ENCODE data around the gene RRP8.
A peak's percentile ranks its signal among the peaks of the same experiment; 100 is the strongest.

The RRP8 gene

DNA sequence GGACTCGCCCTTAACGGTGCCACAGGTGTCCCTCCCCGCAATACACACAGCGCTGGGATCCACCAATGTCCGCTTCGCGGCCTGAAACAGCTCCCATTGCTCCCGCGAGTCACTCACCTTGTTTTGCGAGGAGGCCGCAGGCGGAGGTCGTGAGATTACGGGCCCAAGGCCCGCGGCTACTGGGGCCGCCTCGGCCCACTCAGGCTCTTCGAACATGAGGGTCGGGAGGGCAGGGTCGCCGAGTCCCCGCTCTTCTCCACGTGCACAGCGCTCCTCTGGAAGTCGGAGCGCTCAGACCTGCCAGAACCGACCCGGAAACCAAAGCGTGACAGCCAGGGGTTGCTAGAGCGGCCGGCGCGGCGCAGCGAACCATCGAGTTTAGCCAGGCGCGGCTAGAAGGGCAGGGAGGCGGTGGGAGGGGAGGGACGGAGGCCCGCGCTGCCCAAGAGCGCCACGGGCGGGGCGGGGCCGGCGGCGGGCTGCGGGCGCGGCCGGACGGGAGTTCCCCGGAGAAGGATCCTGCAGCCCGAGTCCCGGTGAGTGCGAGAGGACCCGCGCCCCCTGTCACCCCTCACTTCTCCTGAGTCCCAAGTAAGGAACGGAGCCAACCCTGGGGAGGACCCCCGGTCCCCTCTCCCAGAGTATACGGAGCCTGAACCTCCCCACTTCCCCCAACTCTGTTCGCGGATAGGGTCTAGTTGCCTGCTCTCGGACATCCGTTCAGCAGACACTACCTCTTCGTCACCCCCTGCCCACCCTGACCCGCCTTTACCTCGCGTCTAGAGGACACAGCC is at the start of gene RRP8, which contains the start of gene ILK:
RRP8 (minus strand) TSS at position 330 of the 794 bp plus-strand sequence; CDS start at position 216, 114 bp downstream.
ILK (plus strand) TSS at position 488 of the 794 bp plus-strand sequence. CDS start 498 bp downstream, outside the sequence.
- peak; percentile 84 for DNase-seq

DNA sequence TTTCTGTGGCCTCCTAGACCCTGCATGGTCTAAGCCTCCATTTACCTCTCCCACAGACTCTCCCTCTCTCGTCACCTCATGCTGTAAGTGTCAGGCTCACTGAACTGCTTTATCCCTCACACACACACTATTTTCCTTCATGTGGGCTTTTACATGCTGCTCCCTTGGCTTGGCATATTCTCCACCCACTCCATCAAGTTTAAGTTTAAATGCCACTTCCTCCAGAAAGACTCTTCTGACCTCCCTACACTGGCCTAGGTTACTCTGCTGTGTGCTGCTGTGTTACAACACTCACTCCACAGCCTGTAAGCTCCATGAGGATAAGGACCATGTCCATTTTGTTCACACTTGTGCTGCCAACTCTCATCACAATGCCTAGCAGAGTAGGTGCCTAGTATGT is 49.7 kb upstream of the RRP8 start:
- no peak for DNase-seq

DNA sequence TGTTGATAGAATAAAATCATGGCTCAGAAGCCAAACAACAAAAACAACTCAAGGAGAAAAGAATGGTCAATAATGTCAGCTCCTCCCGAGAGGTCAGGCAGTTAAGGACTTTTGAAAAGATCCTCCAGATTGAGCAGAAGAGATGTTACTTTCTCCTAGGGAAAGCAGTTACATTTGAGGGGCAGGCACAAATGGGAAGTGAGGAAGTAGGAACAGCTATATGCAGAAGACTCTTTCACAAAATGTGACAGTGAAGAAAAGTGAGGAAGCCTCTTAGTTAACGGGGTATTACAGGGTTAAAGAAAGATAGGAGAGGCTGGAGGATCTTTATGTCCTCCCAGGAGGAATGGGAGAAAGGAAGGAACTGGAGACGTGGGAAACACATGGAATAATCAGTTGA is 48.8 kb upstream of the RRP8 start:
- DNase-seq = no peak

DNA sequence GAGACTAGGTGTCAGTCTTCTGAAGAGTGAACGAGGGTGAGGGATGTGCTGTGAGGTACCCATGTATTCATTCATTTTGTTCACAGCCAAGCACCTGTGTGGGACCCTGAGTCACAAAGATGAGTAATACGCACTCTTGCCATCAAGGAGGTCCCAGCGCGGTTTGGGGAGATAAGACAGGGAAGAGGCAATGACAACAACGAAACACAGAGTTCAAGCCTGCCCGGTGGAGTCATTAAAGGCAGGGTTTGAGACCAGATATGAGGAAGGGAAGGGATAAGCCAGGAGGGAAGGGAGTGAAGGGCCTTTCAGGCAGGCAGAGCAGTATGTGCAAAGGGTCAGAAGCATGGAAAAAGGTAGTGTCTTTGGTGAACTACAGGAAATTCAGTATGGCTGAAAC is 47.6 kb upstream of the RRP8 start:
- no peak for DNase-seq

DNA sequence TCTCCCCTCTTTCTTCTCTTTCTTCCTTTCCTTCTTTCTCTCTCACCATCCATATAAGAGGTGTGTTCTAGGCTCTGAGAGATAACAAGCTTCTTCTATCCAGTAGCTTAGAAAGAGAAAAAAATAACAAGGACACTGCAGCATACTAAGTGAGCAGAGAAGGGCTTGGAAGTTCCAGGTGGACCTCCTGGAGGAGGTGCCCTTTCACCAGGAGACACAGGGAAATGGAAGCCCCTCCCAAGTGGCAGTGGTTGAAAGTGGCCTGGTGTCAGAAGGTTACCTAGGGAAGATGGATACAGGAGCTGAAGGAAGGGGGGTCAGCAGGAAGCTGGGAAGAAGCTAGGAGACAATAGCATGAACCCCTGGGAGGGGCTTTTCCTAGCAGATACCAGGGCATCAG is 46.7 kb upstream of the RRP8 start:
- DNase-seq = no peak

DNA sequence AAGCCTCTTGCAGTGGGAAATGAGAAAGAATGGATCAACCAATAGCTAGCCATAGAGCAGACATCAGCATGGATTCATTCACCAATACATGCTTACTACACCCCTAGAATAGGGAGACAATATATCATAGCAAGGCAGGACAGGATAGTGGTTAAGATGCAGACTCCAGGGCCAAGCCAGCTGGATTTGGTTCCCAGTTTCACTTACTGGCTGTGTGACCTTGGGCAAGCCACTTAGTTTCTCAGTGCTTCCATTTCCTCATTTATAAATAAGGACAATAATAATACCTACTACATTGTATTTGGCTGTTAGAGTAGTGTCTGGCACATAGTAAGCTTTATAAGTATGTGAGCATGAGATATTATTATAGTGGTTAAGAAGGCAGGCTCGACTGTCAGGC is 45.1 kb upstream of the RRP8 start:
- DNase-seq = no peak

DNA sequence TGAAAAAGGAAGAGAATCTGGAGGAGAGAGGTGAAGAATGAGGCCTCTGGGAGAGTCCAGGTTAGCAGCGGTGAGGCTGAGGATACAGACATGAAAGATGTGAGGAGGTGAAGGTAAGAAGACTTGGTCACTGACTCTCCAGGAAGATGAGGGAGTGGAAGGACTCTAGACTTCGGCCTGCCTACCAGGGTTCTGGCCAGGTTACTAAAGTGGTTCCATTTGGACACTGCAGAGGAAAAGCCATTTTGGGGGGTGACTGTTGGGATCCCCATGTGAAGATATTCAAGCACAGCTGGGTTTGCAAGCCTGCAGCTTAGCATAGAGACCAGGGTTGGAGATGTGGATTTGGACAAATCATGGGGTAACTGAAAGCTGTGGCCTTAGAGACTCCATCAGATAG is 44.4 kb upstream of the RRP8 start:
- no peak for DNase-seq

DNA sequence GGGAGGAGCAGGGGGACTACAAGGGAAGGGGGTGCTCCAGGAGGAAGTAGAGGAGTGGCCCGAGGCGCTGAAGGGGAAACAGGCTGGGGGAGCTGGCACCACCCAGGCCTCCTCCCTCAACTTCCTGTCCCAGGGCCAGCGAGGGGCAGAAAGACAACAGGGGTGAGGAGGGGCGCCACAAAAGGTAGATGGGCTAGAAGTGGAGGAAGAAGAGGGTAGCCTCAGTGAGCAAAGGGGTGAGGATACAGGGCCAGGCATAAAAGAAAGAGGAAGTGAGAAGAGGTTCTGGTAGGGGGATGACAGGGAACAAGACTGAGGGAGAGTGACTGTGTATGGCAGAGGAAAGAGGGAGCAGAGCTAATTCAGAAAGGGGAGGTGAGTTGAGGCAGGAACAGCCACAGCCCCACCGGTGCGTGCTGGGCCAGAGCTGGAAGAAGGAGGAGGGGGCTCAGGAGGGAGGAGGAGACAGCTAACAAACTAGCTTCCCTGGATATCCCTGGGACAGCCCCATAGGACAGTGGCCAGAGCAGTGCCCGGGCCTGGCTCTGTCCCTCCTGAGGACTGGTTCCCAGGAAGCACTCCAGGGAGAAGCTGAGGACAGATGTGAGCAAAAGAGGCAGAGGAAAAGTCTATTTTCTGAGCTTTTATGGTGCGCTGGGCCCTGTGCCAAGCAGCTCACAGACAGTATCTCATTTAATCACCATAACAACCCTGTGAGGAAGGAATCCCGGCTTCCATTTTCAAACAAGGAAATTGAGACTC is 43.7 kb upstream of the RRP8 start:
- DNase-seq = peak; percentile 34

DNA sequence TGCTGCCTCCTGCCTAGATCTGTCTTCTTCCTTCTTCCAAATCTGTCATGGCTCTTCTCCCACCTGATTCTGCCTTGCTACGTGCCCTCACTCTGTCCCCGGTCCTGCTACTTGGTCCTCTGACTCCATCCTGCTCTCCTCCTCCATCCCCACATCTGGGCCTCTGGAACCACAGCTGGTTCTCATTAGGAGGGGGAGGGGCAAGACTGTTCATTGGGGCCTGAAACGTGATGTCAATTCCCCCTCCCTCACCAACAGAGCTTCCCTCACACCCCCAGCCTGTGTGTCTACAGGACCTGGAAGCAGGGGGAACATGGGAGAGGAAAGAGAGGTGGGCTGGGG is 43.1 kb upstream of the RRP8 start:
- DNase-seq = no peak

DNA sequence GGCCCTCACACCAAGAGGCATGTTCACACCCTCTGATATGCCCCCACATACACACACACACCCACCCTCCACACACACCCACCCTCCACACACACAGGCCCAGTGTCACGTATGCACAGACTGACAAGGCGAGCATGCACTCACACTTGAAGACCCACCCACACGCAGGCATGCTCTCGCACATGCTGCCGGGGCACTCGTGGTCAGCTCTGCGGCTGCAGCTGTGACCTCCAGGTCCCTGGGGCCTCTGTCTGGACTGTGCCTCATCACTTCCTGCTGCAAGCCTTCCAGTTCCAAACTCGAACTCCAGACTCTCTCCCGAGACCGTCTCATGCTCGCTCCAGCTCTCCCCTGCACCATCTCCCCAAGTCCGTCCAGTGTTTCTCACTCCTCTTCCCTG is 42.7 kb upstream of the RRP8 start:
- no peak for DNase-seq

DNA sequence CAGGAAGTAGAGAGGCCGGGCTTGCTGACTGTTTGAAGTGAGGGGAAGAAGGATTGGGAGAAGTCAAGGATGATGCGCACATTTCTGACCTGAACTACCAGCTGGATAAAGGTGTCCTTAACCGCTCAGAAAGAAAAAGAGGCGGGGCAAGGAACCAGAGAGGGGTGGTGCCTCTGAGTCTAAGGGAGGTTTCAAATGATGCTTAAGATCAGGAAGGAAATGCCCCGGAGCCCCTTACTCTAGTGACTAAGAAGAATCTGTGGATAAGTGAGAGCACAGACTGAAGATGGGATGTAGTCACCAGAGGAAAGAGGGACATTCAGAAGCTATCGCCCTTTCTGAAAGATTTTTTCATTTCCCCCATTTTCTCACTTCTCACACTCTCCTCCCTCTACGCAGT is 39.5 kb upstream of the RRP8 start:
- DNase-seq = no peak

DNA sequence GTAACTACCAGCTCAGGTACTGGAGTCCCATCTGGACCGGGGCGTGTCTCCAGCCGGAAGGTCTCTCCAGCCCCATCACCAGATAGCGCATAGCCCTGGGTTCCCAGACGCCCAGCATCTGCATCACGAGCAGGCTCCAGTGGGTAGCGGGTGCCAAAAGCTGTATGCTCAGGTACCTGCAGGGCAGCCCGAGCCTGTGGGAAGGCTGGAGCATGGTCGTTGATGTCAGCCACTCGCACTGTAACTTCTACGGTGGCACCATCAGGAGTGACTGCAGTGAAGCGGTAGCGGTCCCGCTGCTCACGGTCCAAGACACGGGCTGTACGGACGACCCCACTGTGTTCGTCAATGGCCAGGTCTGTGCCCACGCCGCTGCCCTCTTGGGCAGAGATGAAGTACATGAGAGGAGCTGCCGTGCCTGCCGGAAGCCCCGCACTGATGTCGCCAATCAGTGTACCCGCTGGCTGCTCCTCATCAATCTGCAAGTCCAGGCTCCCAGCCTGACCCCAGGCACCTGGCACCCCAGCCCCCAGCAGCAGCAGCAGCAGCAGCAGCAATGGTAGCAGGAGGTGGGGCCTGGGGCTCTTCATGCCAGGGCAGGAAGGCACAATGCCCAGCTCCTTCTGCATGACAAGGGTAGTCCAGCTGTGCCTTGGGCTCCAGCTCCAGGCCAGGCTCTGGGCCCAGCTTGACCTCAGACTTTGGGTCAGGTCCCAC is 37.7 kb upstream of the RRP8 start:
- DNase-seq = no peak

DNA sequence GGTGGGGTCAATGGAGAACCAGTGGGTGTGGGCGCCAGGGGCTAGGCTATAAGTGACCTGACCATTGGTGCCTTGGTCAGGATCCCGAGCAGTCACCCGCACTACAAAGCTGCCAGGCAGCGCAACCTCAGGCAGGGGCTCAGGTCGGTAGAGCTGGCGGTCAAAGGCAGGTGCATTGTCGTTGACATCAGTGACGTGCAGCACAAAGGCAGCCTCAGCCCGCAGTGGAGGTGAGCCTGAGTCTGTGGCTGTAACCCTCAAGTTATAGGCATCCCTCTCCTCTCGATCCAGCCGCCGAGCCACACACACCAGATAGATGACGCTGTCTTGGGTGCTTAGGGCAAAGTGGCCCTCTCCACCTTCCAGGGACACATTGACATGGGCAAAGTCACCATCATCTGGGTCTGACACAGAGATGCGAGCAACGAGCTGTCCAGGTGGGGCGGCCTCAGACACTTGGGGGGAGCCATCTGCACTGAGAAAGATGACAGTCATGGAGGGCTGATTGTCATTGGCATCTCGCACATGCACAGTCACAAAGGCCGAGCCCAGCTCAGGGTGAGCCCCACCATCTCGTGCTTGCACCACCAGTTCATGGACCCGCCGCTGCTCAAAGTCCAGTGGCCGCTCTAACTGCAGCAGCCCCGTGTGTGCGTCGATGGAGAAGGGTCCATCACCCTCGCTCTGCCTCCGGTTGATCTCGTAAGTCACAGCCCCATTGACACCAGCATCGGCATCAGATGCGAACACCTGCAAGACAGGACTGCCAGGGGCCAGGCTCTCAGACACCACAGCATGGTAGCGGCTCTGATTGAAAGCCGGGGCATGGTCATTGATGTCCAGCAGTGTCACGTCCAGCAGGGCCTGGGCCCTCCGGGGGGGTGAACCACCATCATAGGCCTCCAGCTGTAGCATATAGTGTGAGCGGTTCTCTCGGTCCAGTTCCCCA is 36.9 kb upstream of the RRP8 start:
- DNase-seq = no peak

DNA sequence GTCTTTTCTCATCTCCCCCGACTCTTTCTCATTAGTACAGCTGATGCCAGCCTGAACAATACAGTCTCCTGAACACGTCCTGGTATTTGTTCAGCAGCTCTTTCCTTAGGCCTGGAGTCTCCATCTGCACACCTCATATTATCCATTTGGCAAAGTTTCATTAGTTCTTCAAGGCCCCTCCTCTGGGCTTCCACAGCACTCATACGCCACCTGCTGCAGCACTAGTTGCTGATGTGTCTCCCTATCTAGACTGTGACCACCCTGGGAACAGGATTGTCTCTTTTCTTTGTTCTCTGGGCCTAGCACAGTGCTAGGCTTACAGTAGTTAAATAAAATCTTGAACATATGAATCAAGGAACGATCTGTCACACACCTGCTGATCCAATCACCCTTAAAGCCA is 35.0 kb upstream of the RRP8 start:
- DNase-seq = no peak

DNA sequence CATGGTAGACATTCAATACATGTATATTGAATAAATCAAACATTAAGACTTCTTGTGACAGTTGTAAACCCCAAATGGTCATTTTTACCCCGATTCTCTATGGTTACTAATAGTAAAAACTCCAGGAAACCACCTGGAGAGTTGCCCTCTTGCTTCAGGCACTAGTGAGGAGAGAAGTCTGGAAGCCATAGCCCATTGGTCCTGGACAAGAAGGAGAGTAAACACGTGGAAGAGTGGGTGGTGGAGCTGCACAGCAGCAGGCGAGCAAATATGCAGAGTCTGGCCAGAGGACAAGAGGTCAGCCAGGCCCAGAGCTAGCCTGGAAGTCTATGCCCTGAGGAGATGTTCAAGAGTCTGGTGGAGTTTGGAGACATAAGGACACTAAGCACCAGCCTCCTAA is 34.5 kb upstream of the RRP8 start:
- DNase-seq = no peak

DNA sequence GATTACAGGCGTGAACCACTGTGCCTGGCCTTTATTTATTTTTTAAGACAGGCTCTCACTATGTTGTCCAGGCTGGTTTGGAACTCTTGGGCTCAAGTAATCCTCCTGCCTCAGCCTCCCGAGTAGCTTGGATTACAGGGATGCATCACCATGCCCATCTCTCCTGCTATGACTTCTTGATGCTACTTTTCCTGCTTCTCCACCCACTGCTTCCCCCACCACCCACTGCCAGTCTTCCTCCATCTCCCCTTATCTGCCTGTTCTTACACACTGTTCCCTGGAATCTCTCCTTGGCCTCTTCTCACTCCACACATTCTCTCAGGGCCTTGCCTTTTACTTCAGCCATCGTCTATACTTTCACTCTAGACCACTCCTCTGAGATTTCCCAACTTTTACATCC is 33.1 kb upstream of the RRP8 start:
- no peak for DNase-seq

DNA sequence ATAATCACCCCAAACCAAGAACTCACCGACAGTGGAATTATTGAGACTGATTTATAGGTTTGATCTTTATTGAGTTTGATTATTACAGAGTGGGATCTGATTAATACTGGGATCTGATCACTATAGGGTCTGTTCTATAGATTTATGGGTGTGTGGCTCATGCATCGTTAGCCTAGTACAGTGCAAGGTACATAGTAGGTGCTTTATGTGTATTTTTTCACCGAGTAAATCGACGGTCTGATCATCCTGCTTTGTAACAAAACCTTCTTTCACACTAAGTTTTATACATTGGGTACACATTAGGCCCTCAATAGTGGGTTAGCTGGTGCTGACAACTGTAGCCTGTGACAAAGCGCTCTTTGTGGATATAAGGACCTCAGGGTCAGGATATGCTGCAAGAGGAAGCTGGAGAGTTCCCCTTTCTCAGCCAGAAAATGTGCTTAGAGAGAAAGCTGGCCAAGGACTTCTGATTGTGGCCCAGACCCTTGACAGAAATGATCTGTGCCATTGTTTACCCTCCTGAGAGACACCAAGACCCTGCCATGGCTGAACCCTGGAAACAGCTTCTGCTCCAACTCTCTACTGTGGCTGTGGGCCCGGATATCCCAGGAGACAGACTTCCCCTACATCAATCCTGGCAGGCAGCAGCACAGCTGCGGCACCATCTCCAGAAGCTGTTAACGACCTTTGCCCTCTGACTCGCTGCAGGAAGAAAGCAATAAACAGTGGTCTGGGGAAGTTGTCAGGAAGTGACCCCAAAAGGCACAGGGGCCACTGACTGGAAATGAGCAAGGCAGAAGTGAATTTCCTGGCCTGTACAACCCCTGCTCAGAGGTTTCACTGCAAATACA is 31.9 kb upstream of the RRP8 start:
- no peak for DNase-seq

DNA sequence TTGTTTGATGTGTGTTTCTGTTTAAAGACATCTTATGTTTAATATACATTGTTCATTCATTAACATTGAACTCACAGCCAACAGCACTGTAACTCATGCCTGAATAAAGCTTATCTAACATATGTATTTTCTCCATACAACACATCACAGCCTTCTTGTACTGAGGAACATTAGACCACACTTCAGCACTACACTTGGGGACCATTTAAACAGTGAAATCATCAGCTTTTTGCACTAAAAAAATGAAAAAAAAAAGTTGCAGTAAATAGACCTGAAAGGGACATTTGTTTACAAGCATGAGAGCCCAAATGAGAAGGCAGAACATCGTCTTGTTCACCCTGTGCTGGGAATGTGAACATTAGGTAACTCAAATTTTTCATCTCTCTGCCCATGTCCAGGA is 31.1 kb upstream of the RRP8 start:
- DNase-seq = no peak

DNA sequence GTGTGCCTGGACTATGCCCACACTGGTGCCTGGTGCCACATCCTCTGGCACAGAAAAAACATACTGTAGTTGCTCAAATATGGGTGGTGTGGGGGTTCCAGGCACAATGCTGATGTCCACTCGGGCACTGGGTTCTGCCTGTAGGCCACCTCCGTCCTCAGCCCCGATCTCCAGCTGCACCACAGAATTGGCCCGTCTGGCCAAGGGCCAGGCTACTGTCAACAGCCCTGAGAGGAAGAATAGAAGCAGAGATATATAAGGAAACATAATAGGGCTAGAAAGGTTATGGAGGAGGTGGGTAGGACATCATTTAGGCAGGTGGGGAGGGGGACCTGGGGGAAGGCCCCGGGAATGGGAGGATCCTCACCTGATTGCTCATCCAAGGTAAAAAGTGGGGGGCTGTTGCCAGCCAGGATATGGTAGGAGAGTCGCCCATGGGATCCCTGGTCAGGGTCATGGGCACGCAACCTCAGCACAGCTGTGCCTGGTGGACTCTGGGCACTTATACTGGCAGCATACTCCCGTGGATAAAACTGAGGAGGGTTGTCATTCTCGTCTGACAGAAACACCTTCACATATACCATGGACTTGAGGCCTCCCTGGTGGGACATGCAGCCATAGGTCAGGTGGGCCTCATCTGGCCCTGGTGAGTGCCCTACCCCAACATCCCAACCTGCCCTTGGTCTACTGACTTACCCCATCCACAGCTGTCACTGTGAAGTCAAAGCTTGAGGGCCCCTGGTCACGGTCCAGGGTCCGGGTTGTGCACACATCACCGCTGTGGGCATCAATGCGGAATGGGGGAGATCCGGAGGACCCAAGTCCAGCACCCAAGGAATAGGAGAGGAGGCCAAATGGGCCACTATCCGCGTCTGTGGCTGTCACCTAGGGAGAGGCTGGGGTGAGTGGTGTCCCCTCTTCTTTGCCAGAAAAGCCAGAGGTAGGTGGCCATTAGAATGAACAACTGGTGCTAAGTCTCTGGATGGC is 30.3 kb upstream of the RRP8 start:
- no peak for DNase-seq

Measured in activated gamma-delta T cell treated with Interleukin-2 at 50 U/mL for 16 hours (primary cell).